ENCODE results near the gene FARSB.

DNA sequence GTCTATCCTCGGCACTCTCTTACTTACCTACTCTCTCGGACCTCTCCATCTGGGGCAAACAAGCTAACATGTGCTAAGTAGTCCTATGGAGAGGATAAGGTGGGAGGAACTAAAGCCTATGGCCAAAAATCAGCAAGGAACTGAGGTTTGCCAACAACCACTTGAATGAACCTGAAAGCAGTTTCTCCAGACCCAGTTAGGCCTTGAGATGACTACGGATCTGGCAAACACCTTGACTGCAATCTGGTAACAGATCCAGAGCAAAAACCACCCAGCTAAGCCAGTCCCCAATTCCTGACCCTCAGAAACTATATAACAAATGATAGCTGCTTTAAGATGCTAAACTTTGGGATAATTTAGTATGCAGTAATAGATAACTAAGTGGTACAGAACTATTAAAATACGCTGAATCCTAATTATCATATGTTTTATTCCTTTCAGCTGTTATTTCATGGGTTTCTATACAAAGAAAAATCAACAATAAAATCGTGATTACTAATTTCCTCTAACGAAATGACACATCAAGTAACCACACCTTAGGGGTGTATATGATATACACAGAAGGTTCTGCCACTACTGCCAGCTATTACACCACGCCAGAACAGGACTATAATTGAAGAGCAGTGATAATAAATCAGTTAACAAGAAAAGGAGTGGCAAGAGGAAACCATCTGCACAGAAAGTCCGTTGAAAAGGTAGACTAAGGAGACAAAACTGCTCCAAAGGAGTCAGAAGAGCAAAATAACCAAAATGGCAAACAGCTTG lies 3.2 kb downstream of the FARSB start:
- TF ChIP-seq, protein P1, sequence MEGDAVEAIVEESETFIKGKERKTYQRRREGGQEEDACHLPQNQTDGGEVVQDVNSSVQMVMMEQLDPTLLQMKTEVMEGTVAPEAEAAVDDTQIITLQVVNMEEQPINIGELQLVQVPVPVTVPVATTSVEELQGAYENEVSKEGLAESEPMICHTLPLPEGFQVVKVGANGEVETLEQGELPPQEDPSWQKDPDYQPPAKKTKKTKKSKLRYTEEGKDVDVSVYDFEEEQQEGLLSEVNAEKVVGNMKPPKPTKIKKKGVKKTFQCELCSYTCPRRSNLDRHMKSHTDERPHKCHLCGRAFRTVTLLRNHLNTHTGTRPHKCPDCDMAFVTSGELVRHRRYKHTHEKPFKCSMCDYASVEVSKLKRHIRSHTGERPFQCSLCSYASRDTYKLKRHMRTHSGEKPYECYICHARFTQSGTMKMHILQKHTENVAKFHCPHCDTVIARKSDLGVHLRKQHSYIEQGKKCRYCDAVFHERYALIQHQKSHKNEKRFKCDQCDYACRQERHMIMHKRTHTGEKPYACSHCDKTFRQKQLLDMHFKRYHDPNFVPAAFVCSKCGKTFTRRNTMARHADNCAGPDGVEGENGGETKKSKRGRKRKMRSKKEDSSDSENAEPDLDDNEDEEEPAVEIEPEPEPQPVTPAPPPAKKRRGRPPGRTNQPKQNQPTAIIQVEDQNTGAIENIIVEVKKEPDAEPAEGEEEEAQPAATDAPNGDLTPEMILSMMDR (conservative IDR thresholded peaks at IDR 0.05 in 1 of 2, IDR thresholded peaks at IDR 0.05 in 1 of 2; ENCODE audit: low read depth in 1 of 2, low read length in 2 of 2) = no peak
- no peak for TF ChIP-seq EZH2 (IDR thresholded peaks at IDR 0.05; ENCODE audit: low read length, missing control alignments)

Data from fibroblast of lung (primary cell).